Fibroblast of skin of right quadriceps (primary cell): Measurements from ENCODE around the gene HACD1.

Source experiments
- DNase-seq: peaks from one replicate; pipeline ENCODE4 v3.0.0-alpha.2; 2013

HACD1 gene, protein sequence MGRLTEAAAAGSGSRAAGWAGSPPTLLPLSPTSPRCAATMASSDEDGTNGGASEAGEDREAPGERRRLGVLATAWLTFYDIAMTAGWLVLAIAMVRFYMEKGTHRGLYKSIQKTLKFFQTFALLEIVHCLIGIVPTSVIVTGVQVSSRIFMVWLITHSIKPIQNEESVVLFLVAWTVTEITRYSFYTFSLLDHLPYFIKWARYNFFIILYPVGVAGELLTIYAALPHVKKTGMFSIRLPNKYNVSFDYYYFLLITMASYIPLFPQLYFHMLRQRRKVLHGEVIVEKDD

DNA sequence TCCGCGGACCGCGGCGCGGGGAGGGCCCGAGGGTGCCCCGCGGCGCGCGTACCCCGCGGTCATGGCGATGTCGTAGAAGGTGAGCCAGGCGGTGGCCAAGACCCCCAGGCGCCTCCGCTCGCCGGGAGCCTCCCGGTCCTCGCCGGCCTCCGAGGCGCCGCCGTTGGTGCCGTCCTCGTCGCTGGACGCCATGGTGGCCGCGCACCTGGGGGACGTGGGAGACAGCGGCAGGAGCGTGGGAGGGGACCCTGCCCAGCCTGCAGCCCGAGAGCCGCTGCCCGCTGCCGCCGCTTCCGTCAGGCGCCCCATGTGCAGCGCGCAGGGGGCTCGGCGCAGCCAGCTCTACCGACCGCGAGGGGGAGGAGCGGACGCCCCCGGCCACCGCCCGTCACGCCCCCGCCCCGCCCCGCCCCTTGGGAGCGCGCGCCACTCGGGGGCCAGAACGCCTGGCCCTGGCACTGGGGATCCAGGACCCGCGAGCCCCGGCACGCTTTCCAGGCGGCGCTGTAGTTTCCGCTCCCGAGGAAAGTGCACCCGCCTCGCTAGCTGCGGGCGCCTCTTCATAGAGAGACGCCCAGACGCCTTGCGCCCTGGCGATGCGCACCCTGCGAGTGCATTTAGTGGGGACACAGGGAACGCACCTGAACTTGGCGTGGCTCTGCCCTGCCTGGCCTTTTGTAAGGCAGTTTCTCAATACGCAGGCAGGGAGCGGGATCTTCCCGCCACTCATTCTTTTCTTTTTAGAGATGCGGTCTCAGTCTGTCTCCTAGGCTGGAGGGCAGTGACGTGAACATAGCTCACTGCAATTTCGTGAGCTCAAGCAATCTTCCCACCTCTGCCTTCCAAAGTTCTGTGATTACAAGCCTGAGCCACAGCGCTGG lies at the start of gene HACD1:
Gene HACD1 (minus strand): TSS at position 344 of the 881 bp plus-strand sequence. CDS start 35 bp downstream, at position 309.
- DNase-seq: peak; percentile 76

DNA sequence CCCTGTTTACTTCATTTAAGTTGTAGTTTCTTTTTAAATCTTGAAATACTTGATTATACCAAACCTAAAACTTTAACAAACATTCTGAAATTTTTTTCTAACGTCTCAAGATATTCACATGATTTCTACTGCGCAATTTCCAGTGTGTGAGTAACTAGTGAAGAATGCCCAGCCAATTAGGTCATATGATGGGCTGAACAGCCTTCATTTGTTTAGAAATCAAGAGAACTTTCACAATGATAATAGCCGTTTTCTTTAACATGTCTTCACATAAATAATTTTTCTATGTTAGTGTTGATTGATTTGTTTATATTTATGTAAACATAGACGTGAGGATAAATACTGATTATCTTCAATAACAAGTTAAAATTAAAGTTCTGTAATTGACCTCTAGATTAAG lies 48.6 kb upstream of the HACD1 start:
- DNase-seq: peak; percentile 86

DNA sequence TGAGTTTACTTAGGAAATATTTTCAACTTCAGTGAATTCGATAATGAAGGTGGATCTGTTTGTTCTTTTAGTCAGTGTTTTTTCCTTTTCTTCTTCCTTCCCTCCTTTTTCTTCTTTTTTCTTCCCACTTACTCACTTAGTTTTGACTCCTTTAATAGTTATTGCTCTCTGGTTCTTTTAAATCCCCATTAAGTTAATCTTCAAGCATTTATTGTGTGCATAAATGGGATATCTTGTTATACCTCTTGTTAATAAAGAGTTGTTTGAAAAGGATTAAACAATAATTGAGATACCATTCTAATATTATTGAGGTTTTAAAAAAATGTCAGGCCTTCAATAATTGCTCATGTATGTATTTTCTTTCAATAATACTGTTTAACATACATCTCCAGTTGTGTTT lies 46.3 kb upstream of the HACD1 start:
- DNase-seq: no peak

DNA sequence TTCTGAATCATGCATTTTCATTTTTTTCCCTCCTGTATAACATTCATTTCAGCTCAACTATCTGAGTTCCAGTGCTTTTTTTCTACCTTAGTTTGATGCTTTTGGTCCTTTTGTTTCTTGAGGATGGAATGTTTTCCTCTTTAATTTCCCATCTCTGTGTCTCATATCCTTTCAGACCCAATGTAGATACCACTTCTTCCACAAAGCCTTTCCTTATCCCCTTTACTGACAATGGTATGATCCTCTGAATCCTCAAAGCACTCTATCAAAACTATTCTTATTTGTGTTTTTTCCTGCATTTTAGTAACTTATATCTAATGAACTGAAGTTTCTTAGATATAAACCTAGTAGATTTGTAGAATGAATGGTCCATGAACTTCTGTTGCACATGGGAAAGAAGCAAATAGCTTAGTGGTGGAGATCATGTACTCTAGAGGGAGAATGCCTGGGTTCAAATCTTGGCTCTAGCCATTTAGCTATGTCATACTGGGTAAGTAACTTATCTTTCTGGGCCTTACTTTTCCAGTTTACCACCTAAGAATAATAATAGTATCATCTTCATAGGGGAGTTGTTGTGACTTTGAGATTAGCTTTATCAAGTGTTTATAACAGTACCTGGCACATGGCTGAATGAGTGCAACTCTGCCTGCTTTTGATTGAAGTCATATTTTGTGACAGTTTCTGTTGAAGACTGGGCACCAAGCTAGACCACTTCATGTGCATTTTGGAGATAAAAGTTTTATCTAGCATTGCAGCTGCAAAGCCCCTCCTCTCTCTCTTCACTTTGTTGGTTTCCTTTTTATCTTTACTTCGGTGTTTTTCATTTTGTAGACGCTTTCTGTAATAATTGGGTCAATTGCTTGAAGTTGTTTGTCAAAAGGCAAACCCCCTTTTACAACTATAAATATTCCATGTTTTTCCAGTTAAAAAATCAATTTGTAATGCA lies 45.3 kb upstream of the HACD1 start:
- DNase-seq: no peak

DNA sequence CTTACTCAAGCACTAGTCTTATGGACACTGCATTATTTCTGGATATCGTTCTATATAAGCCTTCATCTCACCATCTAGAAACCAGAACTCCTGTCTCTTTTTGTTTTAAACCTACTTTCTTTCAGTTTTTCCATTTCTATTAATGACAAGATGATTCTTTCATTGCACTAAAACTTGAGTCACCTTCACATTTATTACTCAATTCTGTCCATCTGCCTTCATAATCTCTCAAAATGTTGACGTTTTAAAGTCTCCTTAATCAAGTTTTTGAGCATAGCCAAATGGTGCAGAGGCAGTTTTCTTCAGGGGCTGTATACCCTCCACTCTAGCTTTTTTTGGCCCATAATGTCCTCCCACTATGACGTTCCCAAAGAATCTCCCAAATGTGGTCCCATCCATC lies 44.3 kb upstream of the HACD1 start:
- no peak for DNase-seq

DNA sequence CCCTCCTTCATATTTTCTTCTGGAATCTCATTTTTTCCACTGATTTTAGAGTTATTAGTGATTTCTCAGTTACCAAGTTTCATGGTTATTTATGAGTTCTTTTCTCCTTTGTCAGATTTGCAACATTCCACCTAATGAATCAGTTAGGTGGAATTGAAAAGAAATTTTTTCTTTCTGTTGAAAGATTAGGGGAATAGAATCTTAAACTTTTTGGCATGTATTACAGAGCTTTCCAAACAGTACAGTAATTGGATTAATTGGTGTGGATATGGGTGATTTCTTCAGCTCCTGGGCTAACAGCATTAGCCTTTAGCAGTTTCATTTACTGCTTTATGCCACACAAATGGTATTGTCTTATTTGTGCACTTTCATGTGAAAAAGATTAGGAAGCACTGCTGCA lies 43.7 kb upstream of the HACD1 start:
- DNase-seq: peak; percentile 44

DNA sequence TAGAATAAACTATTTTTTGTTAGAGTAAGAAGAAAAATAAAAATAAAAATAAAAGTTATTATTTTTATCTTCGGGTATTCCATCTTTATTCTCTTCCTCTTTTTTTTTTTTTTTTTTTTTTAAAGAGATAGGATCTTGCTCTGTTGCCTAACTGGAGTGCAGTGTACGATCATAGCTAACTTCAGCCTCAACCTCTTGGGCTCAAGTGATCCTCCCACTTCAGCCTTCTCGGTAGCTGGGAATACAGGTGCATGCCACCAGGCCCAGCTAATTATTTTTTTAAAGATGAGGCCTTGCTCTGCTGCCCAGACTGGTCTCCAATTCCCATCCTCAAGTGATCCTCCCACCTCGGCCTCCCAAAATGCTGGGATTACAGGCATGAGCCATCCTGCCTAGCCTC lies 42.2 kb upstream of the HACD1 start:
- DNase-seq: no peak

DNA sequence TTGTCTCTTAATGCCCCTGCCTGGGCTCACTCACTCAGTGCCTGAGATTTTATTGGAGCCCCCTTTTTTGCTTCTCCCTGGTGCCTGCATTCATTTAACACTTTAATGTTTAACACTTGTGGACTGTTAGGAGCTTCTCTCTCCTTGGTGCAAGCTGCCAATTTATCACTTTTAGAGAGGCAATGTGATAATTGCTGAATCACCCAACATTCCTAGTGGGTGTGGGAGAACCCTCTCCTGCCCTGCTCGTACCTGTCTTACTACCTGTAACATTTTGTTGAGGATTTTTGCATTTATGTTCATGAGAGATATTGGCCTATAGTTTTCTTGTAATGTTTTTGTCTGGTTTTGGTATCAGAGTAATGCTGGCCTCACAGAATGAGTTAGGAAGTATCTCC lies 39.9 kb upstream of the HACD1 start:
- no peak for DNase-seq

DNA sequence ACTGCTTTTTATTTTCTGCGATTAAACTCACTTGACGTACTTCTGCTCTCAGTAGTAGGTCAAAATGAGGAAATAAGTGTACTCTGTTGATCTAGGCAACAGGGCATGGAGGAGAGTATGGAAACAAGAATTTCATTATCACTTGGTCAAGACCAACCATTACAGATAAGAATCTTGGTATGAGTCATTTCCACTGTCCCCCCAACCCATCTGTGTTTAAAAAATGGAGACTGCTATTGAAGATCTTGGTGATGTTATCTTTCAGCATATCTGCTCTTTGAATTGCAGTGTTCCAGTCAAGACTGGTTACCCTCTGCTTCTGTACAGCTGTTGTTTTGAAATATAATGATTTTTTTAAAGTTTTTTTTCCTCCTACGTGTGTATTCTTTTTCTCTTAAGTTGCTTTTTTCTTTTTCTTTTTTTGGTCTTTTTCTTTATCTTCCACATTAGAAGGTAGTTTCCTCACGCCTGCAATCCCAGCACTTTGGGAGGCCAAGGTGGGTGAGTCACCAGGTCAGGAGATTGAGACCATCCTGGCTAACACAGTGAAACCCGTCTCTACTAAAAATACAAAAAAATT lies 38.5 kb upstream of the HACD1 start:
- no peak for DNase-seq

DNA sequence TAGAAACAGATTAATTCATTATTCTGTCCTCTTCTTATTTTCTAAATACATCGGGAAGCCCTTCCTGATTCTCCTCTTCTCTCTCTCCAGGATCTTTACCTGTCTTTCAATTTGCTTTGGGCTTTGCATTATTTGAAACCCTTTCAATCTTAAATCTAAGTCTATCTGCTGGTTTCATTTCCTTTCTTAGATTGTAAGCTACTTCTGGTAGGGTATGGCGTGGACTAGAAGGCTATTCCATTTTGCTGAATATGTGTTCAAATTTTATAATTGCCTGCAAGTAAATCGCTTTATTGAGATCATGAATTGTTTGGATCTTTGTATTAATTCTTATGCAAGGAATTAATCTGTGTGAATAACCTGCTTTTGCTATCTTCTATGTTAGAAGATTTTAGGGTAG lies 37.8 kb upstream of the HACD1 start:
- DNase-seq: no peak

DNA sequence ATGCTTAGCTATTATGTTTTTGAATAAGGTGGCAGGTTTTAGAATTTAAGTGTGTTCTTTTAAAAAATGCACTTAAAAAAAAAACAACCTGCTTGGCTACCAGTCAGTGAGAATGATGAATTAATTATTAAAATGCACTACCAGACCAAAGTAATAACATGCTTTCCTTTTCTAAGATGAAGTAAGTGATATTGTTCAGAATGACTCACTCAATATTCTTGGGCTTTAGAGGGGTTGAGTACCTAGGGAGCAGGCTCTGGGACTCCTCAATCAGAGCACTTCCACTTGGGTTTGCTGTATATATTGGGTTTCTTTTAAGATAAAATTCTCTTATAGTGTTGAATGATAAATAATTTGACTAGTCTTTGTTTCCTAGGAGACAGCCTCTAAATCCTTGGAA lies 35.4 kb upstream of the HACD1 start:
- no peak for DNase-seq

DNA sequence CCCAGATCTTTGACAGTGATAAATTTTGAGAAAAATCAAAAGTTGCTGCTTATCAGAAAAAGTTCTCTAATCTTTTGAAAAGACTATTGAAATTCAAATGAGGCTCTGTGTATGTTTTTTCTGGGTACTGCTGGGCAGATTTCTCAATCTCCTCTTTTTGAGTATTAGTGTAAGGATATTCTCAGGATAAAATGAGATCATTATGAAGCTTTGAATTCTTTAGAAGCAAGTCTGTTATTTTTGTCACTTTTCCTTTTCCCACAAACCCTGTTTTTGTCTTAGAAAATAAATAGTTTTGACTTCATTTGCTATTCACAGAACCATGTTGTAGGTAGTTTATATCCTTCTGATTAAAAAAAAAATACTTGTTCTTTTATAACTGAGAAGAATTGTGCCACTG lies 34.7 kb upstream of the HACD1 start:
- DNase-seq: no peak

DNA sequence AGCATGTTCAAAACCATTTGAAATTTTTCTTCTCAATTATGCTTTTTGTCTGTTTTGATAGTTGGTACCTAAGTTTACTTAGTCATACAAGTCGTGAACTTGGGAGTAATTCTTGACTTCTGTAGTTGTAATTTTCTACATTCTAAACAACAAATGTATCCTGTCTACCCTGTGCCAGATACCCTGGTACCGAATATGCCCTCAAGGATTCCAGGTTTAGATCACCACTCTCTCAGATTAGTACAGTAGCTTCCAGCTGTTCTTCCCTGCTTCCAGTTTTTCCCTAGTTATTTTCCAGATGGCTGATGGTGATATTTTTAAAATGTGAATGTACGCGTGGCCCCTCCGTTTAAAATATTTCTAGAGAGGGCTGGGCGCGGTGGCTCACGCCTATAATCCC lies 33.2 kb upstream of the HACD1 start:
- DNase-seq: no peak

DNA sequence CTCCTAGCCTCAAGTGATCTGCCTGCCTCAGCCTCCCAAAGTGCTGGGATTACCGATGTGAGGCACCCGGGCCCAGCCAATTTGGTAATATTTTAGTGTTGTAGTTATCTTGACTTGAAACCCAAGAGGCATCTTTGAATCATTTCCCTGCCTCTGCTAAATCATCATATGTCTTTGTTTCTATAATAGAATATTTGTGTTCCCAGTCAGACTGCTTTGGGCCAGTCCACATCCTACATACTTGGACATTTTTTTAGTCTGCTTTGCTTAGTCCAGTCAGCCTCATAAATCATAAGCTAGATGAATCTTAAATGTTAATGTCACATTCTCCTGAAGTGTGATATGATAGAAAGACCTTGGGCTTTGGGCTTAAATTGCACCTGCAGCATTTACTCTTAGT lies 32.7 kb upstream of the HACD1 start:
- peak; percentile 15 for DNase-seq

DNA sequence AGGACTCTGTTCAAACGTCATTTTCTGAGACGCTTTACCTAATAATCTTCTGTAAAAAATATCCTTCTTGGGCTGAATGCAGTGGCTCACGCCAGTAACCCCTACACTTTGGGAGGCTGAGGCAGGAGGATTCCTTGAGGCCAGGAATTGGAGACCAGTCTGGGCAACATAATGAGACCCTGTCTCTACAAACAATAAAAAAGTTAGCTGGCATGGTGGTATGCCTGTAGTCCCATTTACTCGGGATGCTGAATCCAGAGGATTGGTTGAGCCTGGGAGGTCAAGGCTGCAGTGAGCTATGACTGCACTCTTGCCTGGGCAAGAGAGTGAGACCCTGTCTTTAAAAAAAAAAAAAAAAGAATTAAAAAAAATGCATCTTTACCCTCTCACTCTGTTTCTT lies 31.9 kb upstream of the HACD1 start:
- DNase-seq: no peak

DNA sequence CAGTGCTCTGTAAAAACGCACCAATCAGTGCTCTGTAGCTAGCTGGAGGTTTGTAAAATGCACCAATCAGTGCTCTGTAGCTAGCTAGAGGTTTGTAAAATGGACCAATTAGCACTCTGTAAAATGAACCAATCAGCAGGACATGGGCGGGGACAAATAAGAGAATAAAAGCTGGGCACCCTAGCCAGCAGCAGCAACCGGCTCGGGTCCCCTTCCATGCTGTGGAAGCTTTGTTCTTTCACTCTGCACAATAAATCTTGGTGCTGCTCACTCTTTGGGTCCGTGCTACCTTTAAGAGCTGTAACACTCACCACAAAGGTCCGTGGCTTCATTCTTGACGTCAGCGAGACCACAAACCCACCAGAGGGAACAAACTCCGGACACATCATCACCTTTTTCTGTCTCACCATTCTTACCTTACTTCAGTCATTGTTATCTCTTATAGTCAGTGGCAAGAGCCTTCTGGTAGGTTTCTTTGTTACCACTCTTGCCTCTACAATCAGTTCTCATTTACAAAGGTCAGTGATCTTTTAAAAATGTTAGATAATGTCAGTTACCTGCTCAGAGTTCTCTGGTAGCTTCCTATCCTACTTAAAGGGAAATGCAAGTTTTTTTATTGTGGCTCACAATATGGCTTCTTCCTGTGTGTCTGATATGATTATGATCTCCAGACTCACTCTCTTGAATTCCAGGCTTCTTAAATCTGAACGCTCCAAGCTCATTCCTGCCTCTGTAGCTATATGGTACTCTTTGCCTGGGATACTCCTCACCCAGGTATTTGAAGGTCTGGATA lies 31.3 kb upstream of the HACD1 start:
- DNase-seq: no peak

DNA sequence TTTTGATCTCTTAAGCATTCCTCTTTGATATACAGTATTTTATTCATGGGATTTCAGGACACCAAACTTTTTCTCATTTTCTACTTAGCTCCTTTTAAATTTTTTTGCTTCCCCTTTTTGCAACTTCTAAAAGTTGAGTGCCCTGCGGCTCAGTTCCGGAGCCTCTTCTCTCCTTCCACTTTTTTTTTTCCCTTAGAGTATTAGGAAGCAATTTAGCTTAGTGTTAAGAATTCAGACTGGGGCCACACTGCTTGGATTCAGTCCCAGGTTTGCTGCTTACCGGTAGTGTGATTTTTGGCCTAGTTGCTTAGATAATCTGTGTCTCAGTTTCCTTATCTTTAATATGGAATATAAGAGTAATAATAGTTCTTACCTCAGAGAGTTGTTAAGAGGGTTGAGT lies 30.2 kb upstream of the HACD1 start:
- no peak for DNase-seq

DNA sequence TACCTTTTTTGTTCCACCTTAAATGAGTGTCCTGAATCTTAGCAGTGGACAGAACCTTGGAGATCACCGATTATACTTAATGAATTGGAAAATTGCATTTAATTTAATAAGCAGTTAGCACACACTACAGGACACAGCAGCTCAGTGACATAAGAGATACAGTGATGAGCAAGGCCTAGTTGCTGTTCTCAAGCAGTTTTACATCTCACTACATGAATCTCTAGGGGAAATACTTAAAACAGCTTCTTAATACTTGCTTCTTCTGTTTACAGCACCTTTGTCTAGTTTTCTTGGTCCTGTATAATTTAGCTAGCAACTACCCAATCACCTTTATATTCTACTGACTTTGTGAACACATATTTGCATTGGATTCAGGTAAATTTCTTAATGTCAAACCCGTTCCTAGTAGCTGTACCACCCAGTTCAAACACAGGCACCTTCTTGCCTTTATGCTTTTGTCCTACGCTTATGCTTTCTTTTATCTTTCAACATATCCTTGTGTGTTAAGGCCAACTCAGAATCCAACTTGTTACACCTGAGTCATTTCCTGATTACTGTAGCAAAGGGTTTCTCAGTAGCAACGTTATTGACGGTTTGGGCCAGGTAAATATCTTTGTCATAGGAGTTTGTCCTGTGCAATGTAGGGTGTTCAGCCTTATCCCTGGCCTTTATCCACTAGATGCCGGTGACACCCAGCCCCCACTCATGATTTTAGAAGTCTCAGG lies 28.6 kb upstream of the HACD1 start:
- DNase-seq: no peak

DNA sequence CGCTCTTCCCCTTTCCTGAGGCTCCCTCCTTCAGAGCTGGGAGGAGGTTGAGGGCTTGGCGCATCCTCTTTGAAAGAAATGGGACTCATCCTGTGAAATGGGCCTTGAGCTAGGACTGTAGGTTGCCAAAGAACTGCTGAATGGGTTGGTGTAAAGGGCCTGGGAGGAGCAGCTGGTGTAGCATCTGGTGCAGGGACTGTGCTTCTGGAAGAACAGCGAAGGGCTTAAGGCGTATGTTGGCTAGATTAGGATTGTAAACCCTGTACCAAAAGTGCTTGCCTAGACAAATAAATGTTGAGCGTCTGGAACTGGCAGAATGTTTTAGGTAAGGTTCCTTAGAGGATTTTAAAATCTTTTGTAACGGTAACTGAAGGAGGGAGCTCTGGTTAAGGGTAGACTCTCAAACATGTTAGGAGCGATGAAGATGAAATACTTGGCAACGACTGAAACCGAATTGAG lies 27.3 kb upstream of the HACD1 start:
- DNase-seq: no peak

DNA sequence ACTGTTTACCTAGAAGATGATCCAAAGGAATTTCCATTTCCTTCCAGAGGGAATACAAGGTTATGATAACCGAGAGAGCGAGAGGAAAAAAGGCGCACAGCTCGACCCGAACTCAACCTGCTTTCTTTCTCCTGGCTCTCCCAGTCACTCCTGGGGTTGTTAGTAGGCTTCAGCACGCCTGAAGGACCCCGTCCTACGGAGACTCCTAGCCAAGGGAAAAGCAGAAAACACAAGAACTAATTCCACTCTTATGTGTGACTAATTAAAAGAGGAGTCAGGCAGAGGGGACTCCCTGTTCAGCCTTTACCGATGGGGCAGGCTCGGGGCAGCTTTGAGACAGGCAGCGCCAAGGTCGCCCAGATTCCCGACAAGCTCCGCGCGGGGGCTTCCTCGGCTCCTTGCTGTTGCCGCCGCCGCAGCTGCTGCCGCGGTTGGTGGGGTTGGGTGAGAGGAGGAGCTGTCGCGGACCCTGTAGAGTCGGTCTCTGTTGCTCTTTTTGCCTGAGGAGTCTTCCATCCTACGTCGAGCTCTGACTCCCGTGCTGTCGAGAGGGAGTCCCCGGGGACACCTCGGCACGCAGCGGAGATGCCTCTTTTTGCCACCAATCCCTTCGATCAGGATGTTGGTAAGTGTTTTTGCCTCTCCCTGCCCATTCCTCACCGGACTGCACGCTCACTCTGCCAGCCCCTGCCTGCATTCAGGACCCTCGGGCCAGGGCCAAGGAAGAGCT lies 26.7 kb upstream of the HACD1 start, which contains the start of gene STAM:
Gene STAM (plus strand): TSS at position 397 of the 730 bp plus-strand sequence. CDS start 189 bp downstream, at position 586.
- DNase-seq: peak; percentile 94
